Measurements from ENCODE around the gene IMMP2L. TPM values are rescaled to one million over a fixed set of nuclear protein-coding genes. Genes with fewer than 3 reads are reported as not detected.

Gene IMMP2L
- total RNA-seq, 1 donor from 2014 or later, result 20.0 TPM

DNA sequence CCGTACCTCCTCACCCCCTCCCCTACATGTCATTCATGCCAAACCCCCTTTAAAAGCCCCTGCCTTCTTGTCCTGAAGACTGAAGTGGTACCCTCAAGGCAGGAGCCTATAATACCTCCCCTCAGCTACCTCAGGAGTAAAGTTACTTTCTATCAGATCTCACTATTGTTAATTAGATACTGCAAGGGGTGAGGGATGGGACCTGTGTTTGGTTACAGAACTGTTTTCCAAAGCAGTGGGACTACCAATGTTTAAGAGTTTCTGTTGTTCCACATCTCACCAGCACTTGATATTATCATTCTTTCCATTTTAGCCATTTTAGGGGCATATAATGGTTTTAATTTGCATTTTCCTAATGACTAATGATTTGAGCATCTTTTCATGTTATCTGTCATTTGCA, 668.2 kb downstream of the IMMP2L start:
- Mint-ChIP-seq H3K27me3 (ENCODE audit: low read depth) (no peaks in the 10 kb centered on the region), H3K36me3 (ENCODE audit: low read depth) (peaks cover 11% of the 10 kb centered on the region), H3K9me3 (peaks cover 25% of the 10 kb centered on the region), H3K4me1 (ENCODE audit: low read depth) (peaks cover 3% of the 10 kb centered on the region), H3K27ac (no peak overlapping the region), H3K4me3 (ENCODE audit: low read depth) (no peak overlapping the region)
- intact Hi-C loops (cut with micrococcal nuclease), result no loop called here
- DNase-seq (ENCODE audit: low spot score), result no peak

- intact Hi-C loops (cut with micrococcal nuclease), result no loop called here
- H3K4me1 Mint-ChIP-seq (ENCODE audit: low read depth), result peaks cover 3% of the 10 kb centered on the region
- H3K27ac Mint-ChIP-seq, result no peak overlapping the region
- peaks cover 7% of the 10 kb centered on the region for H3K36me3 Mint-ChIP-seq (ENCODE audit: low read depth)
- H3K9me3 Mint-ChIP-seq, result peaks cover 17% of the 10 kb centered on the region
- DNase-seq (ENCODE audit: low spot score), result no peak
- no peak overlapping the region for H3K4me3 Mint-ChIP-seq (ENCODE audit: low read depth)
- no peaks in the 10 kb centered on the region for H3K27me3 Mint-ChIP-seq (ENCODE audit: low read depth)
Measured at GRCh38 chr7:110891197-110891596, 671.1 kb downstream of the IMMP2L start.

- Mint-ChIP-seq H3K9me3 (peaks cover 12% of the 10 kb centered on the region), H3K4me3 (ENCODE audit: low read depth) (no peak overlapping the region), H3K27me3 (ENCODE audit: low read depth) (no peaks in the 10 kb centered on the region), H3K27ac (no peak overlapping the region), H3K4me1 (ENCODE audit: low read depth) (peaks cover 3% of the 10 kb centered on the region), H3K36me3 (ENCODE audit: low read depth) (peaks cover 7% of the 10 kb centered on the region)
- no peak for DNase-seq (ENCODE audit: low spot score)
- intact Hi-C loops (cut with micrococcal nuclease), result no loop called here
Measured at GRCh38 chr7:110890101-110890500, 672.2 kb downstream of the IMMP2L start.

DNA sequence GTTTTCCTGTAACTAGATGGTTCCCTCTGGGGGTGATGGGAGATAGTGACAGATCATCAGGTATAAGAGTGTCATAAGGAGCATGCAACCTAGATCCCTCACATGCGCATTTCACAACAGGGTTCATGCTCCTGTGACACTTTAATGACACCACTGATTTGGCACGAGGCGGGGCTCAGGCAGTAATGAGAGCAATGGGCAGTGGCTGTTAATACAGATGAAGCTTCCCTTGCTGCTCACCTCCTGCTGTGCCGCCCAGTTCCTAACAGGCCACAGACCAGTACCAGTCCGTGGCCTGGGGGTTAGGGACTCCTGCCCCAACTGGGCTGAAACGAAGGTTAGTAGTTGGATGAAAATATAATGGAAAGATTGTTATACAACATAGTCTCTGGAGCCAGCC, 673.0 kb downstream of the IMMP2L start:
- no peak overlapping the region for H3K4me3 Mint-ChIP-seq (ENCODE audit: low read depth)
- H3K27ac Mint-ChIP-seq, result no peak overlapping the region
- H3K4me1 Mint-ChIP-seq (ENCODE audit: low read depth), result peaks cover 3% of the 10 kb centered on the region
- H3K36me3 Mint-ChIP-seq (ENCODE audit: low read depth), result peaks cover 3% of the 10 kb centered on the region
- H3K27me3 Mint-ChIP-seq (ENCODE audit: low read depth), result no peaks in the 10 kb centered on the region
- intact Hi-C loops (cut with micrococcal nuclease), result no loop called here
- no peak for DNase-seq (ENCODE audit: low spot score)
- H3K9me3 Mint-ChIP-seq, result peaks cover 7% of the 10 kb centered on the region

DNA sequence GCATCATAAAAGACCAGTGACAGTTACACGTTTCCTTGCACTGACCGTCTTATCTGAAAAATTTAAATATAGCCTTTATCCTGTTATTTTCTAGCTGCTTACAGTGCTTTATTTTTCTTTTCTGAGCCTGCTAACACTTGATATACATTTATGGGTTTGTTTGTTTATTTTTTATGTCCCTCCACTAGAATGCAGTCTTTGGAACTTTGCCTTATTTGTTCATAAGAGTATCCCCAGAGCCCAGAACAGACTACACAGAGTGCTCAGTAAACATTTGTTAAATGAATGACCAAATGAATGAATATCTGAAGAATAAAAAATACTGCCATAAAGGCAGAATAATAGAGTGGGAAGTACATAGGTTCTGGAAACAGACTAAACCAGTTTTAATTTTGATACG, 673.7 kb downstream of the IMMP2L start:
- intact Hi-C loops (cut with micrococcal nuclease), result no loop called here
- peaks cover under 1% of the 10 kb centered on the region for H3K36me3 Mint-ChIP-seq (ENCODE audit: low read depth)
- peaks cover 3% of the 10 kb centered on the region for H3K4me1 Mint-ChIP-seq (ENCODE audit: low read depth)
- H3K4me3 Mint-ChIP-seq (ENCODE audit: low read depth), result no peak overlapping the region
- H3K9me3 Mint-ChIP-seq, result peaks cover under 1% of the 10 kb centered on the region
- no peak overlapping the region for H3K27ac Mint-ChIP-seq
- DNase-seq (ENCODE audit: low spot score), result no peak
- no peaks in the 10 kb centered on the region for H3K27me3 Mint-ChIP-seq (ENCODE audit: low read depth)

GRCh38 chr7:110885474-110885873, 676.8 kb downstream of the IMMP2L start:
- intact Hi-C loops (cut with micrococcal nuclease), result no loop called here
- Mint-ChIP-seq H3K27me3 (ENCODE audit: low read depth) (no peaks in the 10 kb centered on the region), H3K36me3 (ENCODE audit: low read depth) (no peaks in the 10 kb centered on the region), H3K9me3 (no peaks in the 10 kb centered on the region), H3K4me3 (ENCODE audit: low read depth) (no peak overlapping the region), H3K4me1 (ENCODE audit: low read depth) (peaks cover 9% of the 10 kb centered on the region), H3K27ac (no peak overlapping the region)
- DNase-seq (ENCODE audit: low spot score), result no peak

GRCh38 chr7:110881721-110882120, 680.6 kb downstream of the IMMP2L start:
- Mint-ChIP-seq H3K27me3 (ENCODE audit: low read depth) (no peaks in the 10 kb centered on the region), H3K4me3 (ENCODE audit: low read depth) (no peak overlapping the region), H3K27ac (no peak overlapping the region), H3K4me1 (ENCODE audit: low read depth) (peaks cover 9% of the 10 kb centered on the region), H3K9me3 (no peaks in the 10 kb centered on the region), H3K36me3 (ENCODE audit: low read depth) (no peaks in the 10 kb centered on the region)
- intact Hi-C loops (cut with micrococcal nuclease), result no loop called here
- no peak for DNase-seq (ENCODE audit: low spot score)

DNA sequence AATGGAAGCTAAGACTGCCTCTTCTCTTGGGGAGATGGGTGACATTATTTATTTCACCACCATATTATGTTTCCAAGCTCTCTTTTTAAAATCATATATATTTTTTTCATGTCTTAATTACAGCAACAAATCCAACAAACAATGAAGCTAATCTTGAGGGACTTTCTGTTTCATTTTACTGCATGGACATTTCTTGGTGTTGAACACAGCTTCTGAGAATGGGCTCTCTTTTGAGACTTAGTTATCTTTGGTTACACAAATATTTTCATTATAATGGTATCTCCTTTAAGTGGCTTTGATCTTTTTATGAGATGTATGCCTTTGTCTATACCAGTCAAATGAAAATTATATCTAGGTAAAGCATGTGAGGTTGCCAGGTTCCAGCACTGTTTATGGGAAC, 681.3 kb downstream of the IMMP2L start:
- DNase-seq (ENCODE audit: low spot score), result no peak

GRCh38 chr7:110877016-110877415, 685.3 kb downstream of the IMMP2L start:
- Mint-ChIP-seq H3K36me3 (ENCODE audit: low read depth) (peaks cover 4% of the 10 kb centered on the region), H3K4me3 (ENCODE audit: low read depth) (no peak overlapping the region), H3K4me1 (ENCODE audit: low read depth) (peaks cover 7% of the 10 kb centered on the region), H3K27me3 (ENCODE audit: low read depth) (no peaks in the 10 kb centered on the region), H3K9me3 (peaks cover 5% of the 10 kb centered on the region), H3K27ac (no peak overlapping the region)
- DNase-seq (ENCODE audit: low spot score), result no peak
- intact Hi-C loops (cut with micrococcal nuclease), result no loop called here

More for the DNA sequence above, 681.3 kb downstream of the IMMP2L start:
- Mint-ChIP-seq H3K27ac (no peak overlapping the region), H3K27me3 (ENCODE audit: low read depth) (no peaks in the 10 kb centered on the region), H3K4me3 (ENCODE audit: low read depth) (no peak overlapping the region), H3K4me1 (ENCODE audit: low read depth) (peaks cover 9% of the 10 kb centered on the region), H3K9me3 (no peaks in the 10 kb centered on the region), H3K36me3 (ENCODE audit: low read depth) (no peaks in the 10 kb centered on the region)
- intact Hi-C loops (cut with micrococcal nuclease), result no loop called here

DNA sequence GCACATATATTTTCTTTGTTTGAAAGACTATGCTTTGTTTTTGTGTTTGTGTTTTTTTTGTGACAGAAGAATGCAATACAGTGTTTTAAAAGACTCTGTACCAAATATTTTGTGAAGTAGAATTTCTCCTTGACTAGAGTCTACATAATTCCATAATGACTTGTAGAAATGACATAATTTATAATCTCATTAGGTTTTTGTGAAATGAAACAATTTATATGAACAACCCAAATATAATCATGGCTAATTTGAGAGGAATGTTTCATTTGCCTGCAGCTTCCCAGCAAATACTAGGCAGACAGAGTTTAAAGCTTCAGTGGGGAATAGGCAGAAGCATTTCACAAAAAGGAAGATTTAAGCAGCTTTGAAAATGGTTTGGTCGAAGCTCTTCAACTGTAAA, 686.9 kb downstream of the IMMP2L start:
- DNase-seq (ENCODE audit: low spot score), result no peak
- H3K9me3 Mint-ChIP-seq, result peaks cover 5% of the 10 kb centered on the region
- no peaks in the 10 kb centered on the region for H3K4me1 Mint-ChIP-seq (ENCODE audit: low read depth)
- no peaks in the 10 kb centered on the region for H3K27me3 Mint-ChIP-seq (ENCODE audit: low read depth)
- H3K36me3 Mint-ChIP-seq (ENCODE audit: low read depth), result peaks cover 4% of the 10 kb centered on the region
- no peak overlapping the region for H3K4me3 Mint-ChIP-seq (ENCODE audit: low read depth)
- no peak overlapping the region for H3K27ac Mint-ChIP-seq
- intact Hi-C loops (cut with micrococcal nuclease), result no loop called here

- Mint-ChIP-seq H3K27me3 (ENCODE audit: low read depth) (no peaks in the 10 kb centered on the region), H3K9me3 (peaks cover 9% of the 10 kb centered on the region), H3K36me3 (ENCODE audit: low read depth) (peaks cover 4% of the 10 kb centered on the region), H3K4me1 (ENCODE audit: low read depth) (no peaks in the 10 kb centered on the region), H3K27ac (no peak overlapping the region), H3K4me3 (ENCODE audit: low read depth) (no peak overlapping the region)
- intact Hi-C loops (cut with micrococcal nuclease), result no loop called here
- no peak for DNase-seq (ENCODE audit: low spot score)
Measured at GRCh38 chr7:110871856-110872255, 690.4 kb downstream of the IMMP2L start.

DNA sequence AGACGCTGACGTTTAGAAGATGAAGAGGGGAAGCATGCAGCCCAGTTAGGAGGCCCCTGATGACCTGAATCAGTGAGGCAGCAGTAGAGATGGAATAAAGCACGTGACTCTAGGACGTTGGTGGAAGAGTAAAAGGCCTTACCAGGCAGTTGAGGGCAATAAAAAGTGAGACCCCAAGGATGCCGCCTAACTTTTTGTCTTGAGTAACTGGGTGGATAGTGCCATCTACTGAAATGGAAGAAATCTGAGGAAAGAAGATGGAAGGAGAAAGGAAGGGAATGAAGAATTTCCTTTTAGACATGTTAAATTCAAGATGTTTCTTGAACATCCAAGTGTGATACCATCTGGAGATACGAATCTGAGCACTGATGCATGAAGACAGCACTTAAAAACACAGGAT, 691.4 kb downstream of the IMMP2L start:
- H3K4me1 Mint-ChIP-seq (ENCODE audit: low read depth), result peaks cover 2% of the 10 kb centered on the region
- intact Hi-C loops (cut with micrococcal nuclease), result no loop called here
- no peak overlapping the region for H3K4me3 Mint-ChIP-seq (ENCODE audit: low read depth)
- H3K27ac Mint-ChIP-seq, result no peak overlapping the region
- H3K36me3 Mint-ChIP-seq (ENCODE audit: low read depth), result peaks cover 4% of the 10 kb centered on the region
- H3K9me3 Mint-ChIP-seq, result peaks cover 12% of the 10 kb centered on the region
- H3K27me3 Mint-ChIP-seq (ENCODE audit: low read depth), result no peaks in the 10 kb centered on the region
- no peak for DNase-seq (ENCODE audit: low spot score)

DNA sequence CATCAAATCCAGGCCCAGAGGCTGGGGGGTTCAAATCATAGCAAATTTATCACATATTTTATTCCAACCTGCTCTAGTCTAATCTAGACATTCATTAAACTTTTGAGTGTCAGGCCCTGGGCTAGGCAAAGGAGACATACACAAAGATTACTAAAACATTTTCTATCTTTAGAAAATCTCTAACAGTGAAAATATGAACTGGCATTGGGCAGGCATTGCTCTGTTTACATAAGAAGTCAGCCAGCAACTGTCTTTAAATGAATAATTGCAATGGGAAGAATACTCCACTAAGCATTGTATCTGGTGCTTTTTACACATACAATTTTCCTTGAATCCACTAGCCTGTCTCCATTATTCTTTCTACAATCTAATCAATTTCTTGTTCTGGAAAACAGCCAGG, 693.8 kb downstream of the IMMP2L start:
- H3K27me3 Mint-ChIP-seq (ENCODE audit: low read depth), result no peaks in the 10 kb centered on the region
- H3K36me3 Mint-ChIP-seq (ENCODE audit: low read depth), result no peaks in the 10 kb centered on the region
- H3K9me3 Mint-ChIP-seq, result peaks cover 8% of the 10 kb centered on the region
- no peak for DNase-seq (ENCODE audit: low spot score)
- H3K4me3 Mint-ChIP-seq (ENCODE audit: low read depth), result no peak overlapping the region
- intact Hi-C loops (cut with micrococcal nuclease), result no loop called here
- peaks cover 2% of the 10 kb centered on the region for H3K4me1 Mint-ChIP-seq (ENCODE audit: low read depth)
- no peak overlapping the region for H3K27ac Mint-ChIP-seq

- intact Hi-C loops (cut with micrococcal nuclease), result no loop called here
- Mint-ChIP-seq H3K27ac (no peak overlapping the region), H3K9me3 (peaks cover 8% of the 10 kb centered on the region), H3K4me1 (ENCODE audit: low read depth) (peaks cover 2% of the 10 kb centered on the region), H3K4me3 (ENCODE audit: low read depth) (no peak overlapping the region), H3K27me3 (ENCODE audit: low read depth) (no peaks in the 10 kb centered on the region), H3K36me3 (ENCODE audit: low read depth) (no peaks in the 10 kb centered on the region)
- no peak for DNase-seq (ENCODE audit: low spot score)
Measured at GRCh38 chr7:110867771-110868170, 694.5 kb downstream of the IMMP2L start.

All from activated T-helper 2 cell treated with anti-CD3 and anti-CD28 coated beads, Interferon-gamma antibody, Interleukin-2, Interleukin-4, amounts not matched to agents 10 μg/mL and 5 μg/mL and 100 μg/mL, durations not matched to agents 14 hours and 24 hours and 36 hours (primary cell).